Adipocyte (in vitro differentiated cells): ENCODE results near the gene THAP7.

Source experiments
- DNase-seq: peaks from one replicate; pipeline ENCODE4 v3.0.0-alpha.2; 2015; ENCODE audit warnings: low read depth
- H3K27me3 ChIP-seq: replicated peaks from 2 replicates; pipeline ENCODE4 v1.7.0; 2013; ENCODE audit warnings: mild to moderate bottlenecking, low read length, moderate library complexity; ENCODE audit not compliant: control insufficient read depth, insufficient read depth
- H3K36me3 ChIP-seq: 2 replicates; pipeline ENCODE4 v1.7.0; 2013; ENCODE audit warnings: low read length, mild to moderate bottlenecking, moderate library complexity; ENCODE audit not compliant: control insufficient read depth, insufficient read depth, severe bottlenecking
- H3K4me1 ChIP-seq: 2 replicates; pipeline ENCODE4 v1.7.0; 2013; ENCODE audit warnings: mild to moderate bottlenecking, low read length, moderate library complexity; ENCODE audit not compliant: control insufficient read depth, insufficient read depth
- H3K4me3 ChIP-seq: 2 replicates; pipeline ENCODE4 v1.7.0; 2013; ENCODE audit warnings: mild to moderate bottlenecking, low read length, moderate library complexity
- H3K9ac ChIP-seq: 2 replicates; pipeline ENCODE4 v1.7.0; 2013; ENCODE audit warnings: mild to moderate bottlenecking, low read length, moderate library complexity
- H3K9me3 ChIP-seq: 2 replicates; pipeline ENCODE4 v1.7.0; 2013; ENCODE audit warnings: mild to moderate bottlenecking, low read length, moderate library complexity; ENCODE audit not compliant: control insufficient read depth

THAP7 gene

DNA sequence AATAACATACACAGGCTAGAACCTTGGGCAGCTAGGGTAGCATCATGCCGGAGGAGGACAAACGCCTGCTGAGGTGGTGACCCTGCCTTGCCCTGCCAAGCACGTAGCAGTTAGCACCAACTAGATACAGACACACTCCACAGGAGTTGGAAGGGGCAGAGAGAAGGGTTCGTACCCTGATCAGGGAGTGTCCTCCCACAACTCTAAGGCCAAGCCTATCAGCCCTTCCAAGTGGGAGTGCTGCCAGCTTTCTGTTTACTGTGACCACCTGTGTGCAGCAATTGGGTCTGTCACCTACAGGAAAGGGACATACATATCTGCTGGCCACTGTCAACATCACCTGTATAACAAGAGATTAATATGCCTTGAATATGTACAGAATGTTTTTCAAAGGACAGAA, 1.9 kb upstream of the THAP7 start:
- Histone ChIP-seq H3K4me3 (peak overlapping the region; percentile 96), H3K36me3 (peaks cover 12% of the 10 kb centered on the region), H3K9ac (no peak overlapping the region), H3K9me3 (no peaks in the 10 kb centered on the region), H3K27me3 (no peaks in the 10 kb centered on the region), H3K4me1 (peaks cover 28% of the 10 kb centered on the region)
- DNase-seq, result no peak

DNA sequence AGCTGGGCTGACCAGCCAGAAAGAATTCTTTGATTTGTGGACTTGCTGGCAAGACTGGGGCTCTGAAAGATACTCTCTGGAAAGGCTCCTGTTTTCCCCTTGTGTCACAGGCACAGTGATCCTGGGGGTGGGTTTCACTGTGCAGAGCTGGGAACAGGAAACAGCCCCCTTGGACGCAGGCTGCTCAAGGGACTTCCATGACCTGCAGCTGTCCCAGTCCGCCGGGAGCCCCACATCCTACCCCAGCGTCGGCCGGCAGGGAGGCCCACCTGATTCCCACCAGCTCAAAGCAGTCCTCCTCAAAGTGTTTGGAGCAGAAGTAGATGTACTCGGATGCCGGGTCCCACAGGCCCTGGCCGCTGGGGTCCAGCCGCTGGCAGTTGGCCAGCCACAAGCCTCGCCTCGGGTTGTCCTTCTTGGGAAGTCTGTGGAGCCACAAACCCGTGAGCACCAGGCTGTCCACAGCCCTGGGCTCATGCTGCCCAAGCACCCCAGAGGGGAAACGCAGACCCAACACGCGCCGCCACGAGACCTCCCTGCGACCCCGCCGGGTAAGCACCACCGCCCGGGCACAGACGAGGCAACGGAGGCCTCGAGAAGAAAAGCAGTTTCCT, 824 bp downstream of the THAP7 start:
- H3K4me1 ChIP-seq, result peaks cover 28% of the 10 kb centered on the region
- H3K9me3 ChIP-seq, result no peaks in the 10 kb centered on the region
- H3K27me3 ChIP-seq, result no peaks in the 10 kb centered on the region
- H3K36me3 ChIP-seq, result peaks cover 31% of the 10 kb centered on the region
- peak overlapping the region; percentile 96 for H3K4me3 ChIP-seq
- no peak for DNase-seq
- H3K9ac ChIP-seq, result peak overlapping the region; percentile 99

DNA sequence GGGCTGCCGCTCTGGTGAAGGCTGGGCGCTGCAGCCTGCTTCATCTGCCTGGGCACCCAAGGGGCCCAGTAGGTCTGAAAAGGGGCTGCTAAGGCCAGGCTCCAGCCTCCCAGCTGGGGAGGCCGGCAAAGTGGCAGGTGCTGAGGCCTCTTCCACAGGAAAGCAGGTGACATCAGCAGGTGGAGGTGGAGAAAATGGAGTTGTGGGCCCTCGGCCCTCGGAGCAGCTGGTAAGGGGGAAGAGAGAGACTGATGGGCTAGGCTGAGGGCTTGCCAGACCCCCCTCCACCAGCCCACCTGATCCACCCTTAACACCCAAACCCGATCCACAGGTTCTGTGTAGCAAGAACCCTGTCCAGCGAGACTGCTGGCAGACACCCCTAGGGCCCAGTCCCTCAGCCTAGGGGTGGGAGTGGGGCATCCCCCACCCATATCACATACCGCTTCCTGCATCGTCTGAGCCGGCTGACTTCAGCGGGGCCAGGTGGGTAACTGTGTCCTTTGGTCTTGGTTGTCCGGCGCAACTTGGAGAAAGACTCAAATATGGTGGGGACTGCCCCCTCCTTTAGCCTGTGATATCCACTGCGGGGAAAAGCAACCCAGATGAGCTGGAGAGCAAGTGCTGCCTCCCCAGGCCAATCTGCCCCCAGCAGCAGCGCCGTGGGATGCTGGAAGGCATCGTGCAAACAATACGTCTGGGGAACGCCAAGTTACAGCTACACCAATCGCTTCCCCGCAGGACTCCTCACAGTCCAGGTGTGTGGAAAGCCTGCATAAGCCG, 1.5 kb downstream of the THAP7 start:
- peak; percentile 23 for DNase-seq
- Histone ChIP-seq H3K36me3 (peaks cover 34% of the 10 kb centered on the region), H3K9me3 (no peaks in the 10 kb centered on the region), H3K4me1 (peaks cover 28% of the 10 kb centered on the region), H3K9ac (peak overlapping the region; percentile 99), H3K27me3 (no peaks in the 10 kb centered on the region), H3K4me3 (peak overlapping the region; percentile 96)

DNA sequence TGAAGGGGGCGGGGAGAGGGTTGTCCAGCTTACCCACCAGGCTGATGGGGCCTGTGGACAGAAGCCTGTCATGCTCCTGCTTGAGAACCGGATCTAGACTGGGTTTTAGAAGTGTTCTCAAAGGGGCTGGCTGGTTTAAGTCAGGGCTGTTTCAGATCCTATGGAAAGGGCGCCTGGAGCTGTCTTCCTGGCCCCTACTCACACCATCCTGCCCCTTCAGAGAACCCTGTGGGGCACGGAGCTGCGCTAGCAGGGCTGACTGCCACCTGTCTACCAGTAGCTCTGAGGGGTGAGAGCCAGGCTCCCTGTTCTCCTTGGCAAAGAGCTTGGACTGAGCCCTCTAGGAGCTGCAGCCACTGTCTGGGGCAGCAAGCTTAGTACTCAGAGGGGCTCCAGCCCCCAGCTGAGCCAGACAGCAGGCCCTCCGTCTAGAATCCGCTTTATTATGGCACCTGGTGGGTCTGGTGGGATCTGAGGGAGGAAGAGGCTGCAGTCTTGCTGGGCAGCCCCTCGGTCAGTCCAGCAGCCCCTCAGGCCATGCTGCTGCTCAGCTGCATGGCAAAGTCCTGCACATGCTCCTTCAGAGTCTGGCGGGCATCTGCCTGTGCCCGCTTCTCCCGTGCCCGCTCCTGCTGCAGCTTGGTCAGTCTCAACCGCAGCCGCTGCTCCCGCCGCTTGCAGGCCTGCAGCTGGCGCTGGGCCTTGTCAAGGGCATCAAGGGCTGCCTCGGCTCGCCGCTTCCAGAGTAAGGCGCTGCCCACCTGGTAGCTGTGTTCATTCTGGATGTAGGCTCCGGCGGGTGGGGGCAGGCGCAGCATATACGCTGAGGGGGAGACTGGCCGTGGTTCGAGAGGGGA, 2.3 kb downstream of the THAP7 start:
- no peak for DNase-seq
- Histone ChIP-seq H3K27me3 (no peaks in the 10 kb centered on the region), H3K4me1 (peaks cover 28% of the 10 kb centered on the region), H3K36me3 (peaks cover 37% of the 10 kb centered on the region), H3K4me3 (no peak overlapping the region), H3K9me3 (no peaks in the 10 kb centered on the region), H3K9ac (peak overlapping the region; percentile 99)

DNA sequence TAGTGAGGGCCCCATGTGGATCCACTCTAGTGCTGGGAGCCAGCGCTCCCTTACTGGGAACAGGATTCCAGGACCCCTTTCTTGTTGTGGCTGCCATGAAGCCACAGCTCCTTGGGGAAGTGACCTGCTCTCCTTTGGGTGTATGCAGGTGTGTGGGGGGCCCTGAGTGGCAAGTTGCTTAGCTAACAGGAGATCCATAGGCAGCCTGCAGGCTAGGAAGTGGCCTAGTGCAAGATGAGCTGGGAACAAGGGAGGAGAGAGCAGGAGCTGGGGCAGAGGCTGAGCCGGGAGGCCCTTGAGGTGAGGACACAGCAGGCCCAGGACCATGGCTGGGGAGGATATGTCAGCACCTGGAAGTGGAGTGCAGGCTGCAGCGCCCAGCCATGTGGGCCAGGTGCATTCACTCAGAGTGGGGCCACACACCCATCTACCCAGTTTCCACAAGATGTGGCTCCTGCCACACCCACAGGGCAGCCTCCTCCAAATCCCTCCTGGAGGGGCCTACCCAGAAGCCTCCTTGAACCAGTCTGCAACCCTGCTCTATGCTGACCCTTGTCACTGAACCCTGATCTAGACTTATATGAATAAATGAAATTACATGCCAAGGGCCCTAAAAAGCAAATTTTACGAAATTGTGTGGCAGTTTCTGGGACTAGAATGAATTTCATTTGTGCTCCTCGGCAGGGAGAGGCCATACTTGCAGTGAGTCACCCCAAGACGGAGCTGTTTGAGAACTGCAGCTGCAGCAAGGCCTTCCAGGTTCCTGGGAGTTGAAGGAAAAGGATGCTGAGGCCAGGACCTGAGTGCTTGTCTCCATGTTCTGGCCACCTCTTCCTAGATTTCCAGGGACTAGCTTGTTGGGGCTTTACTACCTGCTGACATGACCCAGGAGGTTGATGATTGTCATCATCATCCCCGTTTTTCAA, 3.2 kb downstream of the THAP7 start:
- Histone ChIP-seq H3K27me3 (no peaks in the 10 kb centered on the region), H3K9me3 (no peaks in the 10 kb centered on the region), H3K4me3 (no peak overlapping the region), H3K9ac (peak overlapping the region; percentile 99), H3K36me3 (peaks cover 42% of the 10 kb centered on the region), H3K4me1 (peaks cover 25% of the 10 kb centered on the region)
- DNase-seq, result no peak

DNA sequence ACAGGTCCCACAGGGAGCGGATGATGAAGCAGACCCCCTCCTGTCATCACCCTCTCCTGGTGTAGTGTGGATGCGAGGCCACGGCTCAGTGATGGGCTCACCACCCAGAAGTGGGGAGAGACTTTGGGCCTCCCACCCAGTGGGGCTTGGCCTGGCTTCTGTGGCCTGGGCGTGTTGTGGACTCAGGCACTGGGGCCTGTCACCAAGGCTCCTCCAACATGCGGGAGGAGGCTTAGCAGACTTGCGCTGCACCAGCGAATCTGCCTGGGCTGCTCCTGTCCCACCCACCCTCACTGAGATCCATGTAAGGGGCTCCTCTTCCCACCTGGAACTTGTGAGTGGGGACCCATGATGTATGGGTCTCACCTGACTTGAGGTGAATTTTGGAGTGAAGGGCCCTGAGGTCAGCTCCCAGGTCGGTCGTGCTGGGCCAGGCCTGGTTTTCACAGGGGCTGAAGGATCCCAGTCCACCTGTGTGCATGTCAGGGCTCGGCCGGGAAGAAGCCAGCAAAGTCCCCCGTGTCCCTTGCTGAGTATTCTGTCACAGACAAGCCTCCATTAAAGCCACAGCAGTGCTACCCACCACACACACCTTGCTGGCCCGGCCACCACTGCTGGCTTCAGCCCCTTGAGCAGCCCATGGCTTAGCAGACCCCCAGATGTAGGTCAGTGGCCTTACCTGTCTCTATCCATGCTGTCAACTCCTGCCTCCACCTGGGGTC, 4.2 kb downstream of the THAP7 start:
- Histone ChIP-seq H3K9me3 (no peaks in the 10 kb centered on the region), H3K27me3 (no peaks in the 10 kb centered on the region), H3K36me3 (peaks cover 50% of the 10 kb centered on the region), H3K4me3 (no peak overlapping the region), H3K4me1 (peaks cover 15% of the 10 kb centered on the region), H3K9ac (no peak overlapping the region)
- DNase-seq, result no peak

DNA sequence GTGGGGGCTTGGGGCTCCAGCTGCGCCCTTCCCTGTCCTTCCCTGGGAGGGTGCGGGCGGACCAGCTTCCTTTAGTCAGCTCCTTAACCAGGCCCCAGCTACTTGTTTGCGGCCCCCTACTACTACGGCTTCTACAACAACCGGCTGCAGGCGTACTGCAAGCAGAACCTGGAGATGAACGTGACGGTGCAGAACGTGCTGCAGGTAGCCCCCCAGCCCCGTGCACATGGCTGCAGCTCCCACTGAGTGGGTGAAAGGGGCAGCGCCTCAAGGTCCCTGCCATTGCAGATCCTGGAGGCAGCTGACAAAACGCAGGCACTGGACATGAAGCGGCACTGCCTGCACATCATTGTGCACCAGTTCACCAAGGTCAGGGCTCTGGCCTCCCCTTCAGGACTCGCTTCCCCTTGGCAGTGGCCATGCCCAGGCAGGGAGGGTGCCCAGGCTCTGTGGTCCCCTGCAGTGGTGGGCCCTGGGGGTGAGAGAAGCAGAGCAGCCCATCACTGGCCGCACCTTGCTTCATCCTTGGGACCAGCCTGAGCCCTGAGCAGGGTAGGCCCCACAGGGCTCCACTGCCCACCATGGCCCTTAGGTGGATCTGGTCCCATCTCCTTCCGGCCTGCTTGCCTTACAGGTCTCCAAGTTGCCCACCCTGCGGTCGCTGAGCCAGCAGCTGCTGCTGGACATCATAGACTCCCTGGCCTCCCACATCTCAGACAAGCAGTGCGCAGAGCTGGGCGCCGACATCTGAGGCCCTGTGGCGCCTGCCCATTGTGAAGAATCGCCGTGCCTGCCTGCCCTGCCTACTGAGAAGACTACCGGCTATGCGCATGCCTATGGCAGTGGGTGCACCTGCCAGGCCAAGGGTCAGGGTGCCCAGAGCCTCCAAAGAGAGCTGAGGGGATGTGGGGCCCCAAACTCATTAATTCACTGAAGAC, 5.1 kb downstream of the THAP7 start:
- no peak overlapping the region for H3K9ac ChIP-seq
- H3K9me3 ChIP-seq, result no peaks in the 10 kb centered on the region
- no peak for DNase-seq
- peaks cover 15% of the 10 kb centered on the region for H3K4me1 ChIP-seq
- H3K27me3 ChIP-seq, result no peaks in the 10 kb centered on the region
- no peak overlapping the region for H3K4me3 ChIP-seq
- H3K36me3 ChIP-seq, result peaks cover 58% of the 10 kb centered on the region

DNA sequence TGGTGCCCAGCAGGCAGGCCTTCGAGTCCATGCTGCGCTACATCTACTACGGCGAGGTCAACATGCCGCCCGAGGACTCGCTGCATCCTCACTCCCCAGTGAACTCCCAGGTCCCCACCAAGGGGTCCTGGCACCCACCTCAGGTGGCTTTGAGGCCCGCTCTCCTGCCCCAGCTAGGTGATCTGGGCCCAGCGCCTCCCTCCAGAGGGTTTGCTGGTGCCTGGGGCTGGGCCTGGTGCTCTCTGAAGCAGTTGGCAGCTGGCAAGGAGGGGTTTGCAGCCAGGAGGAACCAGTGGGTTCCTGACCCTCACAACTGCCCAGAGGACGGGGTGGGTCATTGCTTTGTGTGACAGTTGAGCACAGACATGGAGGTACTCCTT, 5.9 kb downstream of the THAP7 start:
- Histone ChIP-seq H3K4me3 (no peak overlapping the region), H3K4me1 (peaks cover 10% of the 10 kb centered on the region), H3K27me3 (no peaks in the 10 kb centered on the region), H3K9ac (no peak overlapping the region), H3K9me3 (no peaks in the 10 kb centered on the region), H3K36me3 (peaks cover 66% of the 10 kb centered on the region)
- DNase-seq, result no peak

DNA sequence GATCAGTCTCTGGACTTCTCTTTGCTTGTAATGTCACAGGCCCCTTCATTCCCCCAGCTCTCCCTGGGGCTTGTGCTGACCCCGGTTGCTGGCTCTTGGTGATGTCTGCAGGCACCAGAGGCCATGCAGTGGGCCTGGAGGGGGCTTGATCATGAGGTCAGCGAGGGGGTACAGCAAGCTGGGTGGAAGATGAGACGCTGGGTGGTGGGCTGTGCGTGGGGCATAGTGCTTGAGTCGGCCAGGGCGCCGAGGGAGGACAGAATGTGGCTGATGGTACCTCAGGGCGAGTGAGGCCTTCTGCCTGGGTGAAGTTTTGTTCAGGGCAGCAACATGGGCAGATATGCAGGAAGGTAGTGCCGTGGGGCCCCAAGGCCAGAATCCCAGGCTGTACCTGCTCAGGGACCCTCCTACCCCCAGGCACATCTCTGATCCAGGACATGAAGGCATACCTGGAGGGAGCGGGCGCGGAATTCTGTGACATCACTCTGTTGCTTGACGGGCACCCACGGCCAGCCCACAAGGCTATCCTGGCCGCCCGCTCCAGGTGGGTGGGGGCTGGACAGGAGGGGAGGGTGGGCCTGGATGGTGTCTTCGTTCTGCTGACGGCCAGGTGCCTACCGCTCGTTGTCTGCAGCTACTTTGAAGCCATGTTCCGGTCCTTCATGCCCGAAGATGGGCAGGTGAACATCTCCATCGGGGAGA, 6.4 kb downstream of the THAP7 start:
- Histone ChIP-seq H3K27me3 (no peaks in the 10 kb centered on the region), H3K9ac (no peak overlapping the region), H3K9me3 (no peaks in the 10 kb centered on the region), H3K4me1 (peaks cover 5% of the 10 kb centered on the region), H3K4me3 (no peak overlapping the region), H3K36me3 (peaks cover 72% of the 10 kb centered on the region)
- no peak for DNase-seq
